ENCODE results near the gene SYT2.
"Not testable (repeated sequence)": the region's sequence is repeated elsewhere in the genome, so short reads cannot be mapped to it uniquely, and the experiment has no call there.

The SYT2 gene

GRCh38 chr1:202620036-202620435 lies 90.2 kb downstream of the SYT2 start:
- not testable (repeated sequence) for DNase-seq

GRCh38 chr1:202619505-202619904 lies 90.7 kb downstream of the SYT2 start:
- no peak for DNase-seq

- DNase-seq = peak; percentile 38
Measured at GRCh38 chr1:202619012-202619411, 91.2 kb downstream of the SYT2 start.

- no peak for DNase-seq
Measured at GRCh38 chr1:202616355-202616915, 93.8 kb downstream of the SYT2 start.

- no peak for DNase-seq
Measured at GRCh38 chr1:202615501-202616354, 94.5 kb downstream of the SYT2 start.

- DNase-seq = not testable (repeated sequence)
Measured at GRCh38 chr1:202615208-202615500, 95.1 kb downstream of the SYT2 start.

- not testable (repeated sequence) for DNase-seq
Measured at GRCh38 chr1:202614363-202615207, 95.7 kb downstream of the SYT2 start.

GRCh38 chr1:202613571-202613970 lies 96.7 kb downstream of the SYT2 start:
- no peak for DNase-seq

GRCh38 chr1:202612036-202612435 lies 98.2 kb downstream of the SYT2 start:
- DNase-seq = not testable (repeated sequence)

GRCh38 chr1:202605515-202605914 lies 104.7 kb downstream of the SYT2 start:
- DNase-seq = no peak

- no peak for DNase-seq
Measured at GRCh38 chr1:202603435-202603834, 106.8 kb downstream of the SYT2 start.

GRCh38 chr1:202600432-202601041 lies 109.7 kb downstream of the SYT2 start:
- no peak for DNase-seq

- DNase-seq = peak; percentile 85
Measured at GRCh38 chr1:202599669-202600431, 110.4 kb downstream of the SYT2 start.

- DNase-seq = no peak
Measured at GRCh38 chr1:202597090-202597761, 113.0 kb downstream of the SYT2 start.

- DNase-seq = no peak
Measured at GRCh38 chr1:202596638-202597037, 113.6 kb downstream of the SYT2 start.

GRCh38 chr1:202593845-202594244 lies 116.4 kb downstream of the SYT2 start:
- DNase-seq = no peak

GRCh38 chr1:202592146-202592545 lies 118.1 kb downstream of the SYT2 start:
- DNase-seq = no peak

GRCh38 chr1:202591515-202591914 lies 118.7 kb downstream of the SYT2 start:
- DNase-seq = no peak

- DNase-seq = no peak
Measured at GRCh38 chr1:202590975-202591411, 119.3 kb downstream of the SYT2 start.

GRCh38 chr1:202590126-202590525 lies 120.1 kb downstream of the SYT2 start:
- DNase-seq = no peak

GRCh38 chr1:202589190-202589930 lies 120.9 kb downstream of the SYT2 start:
- no peak for DNase-seq

Data from NCI-H82 (cell line).